MM.1S (cell line): ENCODE measurements around the gene NCAPD3.

Source experiments
- DNase-seq: peaks from one replicate; pipeline ENCODE4 v3.0.0-alpha.2; 2015
- H2AFZ ChIP-seq: fragments of 300-600 bp; sonication (generic); 2 replicates; pipeline ENCODE4 v1.6.0; 2016; ENCODE audit warnings: antibody characterized with exemption, low read length
- H3F3A ChIP-seq: fragments of 300-600 bp; sonication (generic); 2 replicates; pipeline ENCODE4 v1.6.1; 2016; ENCODE audit warnings: mild to moderate bottlenecking, antibody characterized with exemption, low read length, moderate library complexity, mixed read lengths; ENCODE audit not compliant: insufficient read depth
- H3K27ac ChIP-seq: fragments of 300-600 bp; sonication (generic); 2 replicates; pipeline ENCODE4 v1.5.1; 2016; ENCODE audit warnings: mild to moderate bottlenecking, low read length
- H3K27me3 ChIP-seq: fragments of 300-600 bp; sonication (generic); replicated peaks from 2 replicates; pipeline ENCODE4 v1.6.0; 2016; ENCODE audit warnings: low read length; ENCODE audit not compliant: insufficient read depth
- H3K36me3 ChIP-seq: fragments of 300-600 bp; sonication (generic); replicated peaks from 2 replicates; pipeline ENCODE4 v1.6.1; 2016; ENCODE audit warnings: mild to moderate bottlenecking, low read length, mixed read lengths; ENCODE audit not compliant: insufficient read depth
- H3K4me1 ChIP-seq: fragments of 300-600 bp; sonication (generic); 2 replicates; pipeline ENCODE4 v1.6.1; 2016; ENCODE audit warnings: low read length, mixed read lengths
- H3K4me2 ChIP-seq: fragments of 300-600 bp; sonication (generic); 2 replicates; pipeline ENCODE4 v1.6.0; 2016; ENCODE audit warnings: low read depth, low read length
- H3K4me3 ChIP-seq: fragments of 300-600 bp; sonication (generic); 2 replicates; pipeline ENCODE4 v1.5.1; 2016; ENCODE audit warnings: low read length, mixed read lengths
- H3K79me2 ChIP-seq: fragments of 300-600 bp; sonication (generic); 2 replicates; pipeline ENCODE4 v1.6.1; 2016; ENCODE audit warnings: mixed run types, low read length, mixed read lengths
- H3K9ac ChIP-seq: fragments of 300-600 bp; sonication (generic); 2 replicates; pipeline ENCODE4 v1.6.1; 2016; ENCODE audit warnings: low read length, mixed read lengths
- H3K9me2 ChIP-seq: fragments of 300-600 bp; sonication (generic); replicated peaks from 2 replicates; pipeline ENCODE4 v1.6.1; 2016; ENCODE audit warnings: mild to moderate bottlenecking, low read length, mixed read lengths; ENCODE audit not compliant: insufficient read depth
- H3K9me3 ChIP-seq: fragments of 300-600 bp; sonication (generic); replicated peaks from 2 replicates; pipeline ENCODE4 v1.6.1; 2016; ENCODE audit warnings: mild to moderate bottlenecking, low read length, mixed read lengths; ENCODE audit not compliant: insufficient read depth
- H4K20me1 ChIP-seq: fragments of 300-600 bp; sonication (generic); 2 replicates; pipeline ENCODE4 v1.6.1; 2016; ENCODE audit warnings: mild to moderate bottlenecking, low read length, moderate library complexity, mixed read lengths; ENCODE audit not compliant: insufficient read depth
- CTCF ChIP-seq: fragments of 300-600 bp; sonication (generic); IDR thresholded peaks from 2 replicates; pipeline ENCODE4 v1.5.1; 2016; ENCODE audit warnings: antibody characterized with exemption, low read length, mixed read lengths
- EZH2 ChIP-seq: fragments of 300-600 bp; sonication (generic); optimal IDR thresholded peaks from 2 replicates; pipeline ENCODE3; 2017; ENCODE audit warnings: low read depth, mild to moderate bottlenecking, antibody characterized with exemption, low read length, mixed read lengths
- EZH2phosphoT487 ChIP-seq: fragments of 300-600 bp; sonication (generic); IDR thresholded peaks from 2 replicates; pipeline ENCODE4 v1.6.1; 2018; ENCODE audit warnings: antibody characterized with exemption, low read length

Gene NCAPD3

GRCh38 chr11:134155456-134155855 lies 68.3 kb downstream of the NCAPD3 start:
- H4K20me1 ChIP-seq: no peaks in the 10 kb centered on the region
- H3K27ac ChIP-seq: no peak overlapping the region
- no peaks in the 10 kb centered on the region for H3K9me3 ChIP-seq
- no peaks in the 10 kb centered on the region for H3K27me3 ChIP-seq
- no peaks in the 10 kb centered on the region for H3K79me2 ChIP-seq
- no peaks in the 10 kb centered on the region for H3F3A ChIP-seq
- no peaks in the 10 kb centered on the region for H3K4me1 ChIP-seq
- no peak for DNase-seq
- no peak overlapping the region for H3K9ac ChIP-seq
- peaks cover 22% of the 10 kb centered on the region for H3K36me3 ChIP-seq
- no peak overlapping the region for H3K4me2 ChIP-seq
- H3K4me3 ChIP-seq: no peak overlapping the region
- TF ChIP-seq CTCF: no peak
- no peak for TF ChIP-seq EZH2phosphoT487
- no peak for TF ChIP-seq EZH2
- no peak overlapping the region for H2AFZ ChIP-seq
- no peaks in the 10 kb centered on the region for H3K9me2 ChIP-seq

GRCh38 chr11:134154441-134154840 lies 69.3 kb downstream of the NCAPD3 start:
- no peaks in the 10 kb centered on the region for H3F3A ChIP-seq
- no peak overlapping the region for H3K4me3 ChIP-seq
- H3K4me1 ChIP-seq: no peaks in the 10 kb centered on the region
- no peaks in the 10 kb centered on the region for H3K9me3 ChIP-seq
- H4K20me1 ChIP-seq: no peaks in the 10 kb centered on the region
- DNase-seq: no peak
- no peaks in the 10 kb centered on the region for H3K79me2 ChIP-seq
- no peak overlapping the region for H3K27ac ChIP-seq
- H3K27me3 ChIP-seq: no peaks in the 10 kb centered on the region
- no peak overlapping the region for H3K4me2 ChIP-seq
- no peaks in the 10 kb centered on the region for H3K9me2 ChIP-seq
- H3K36me3 ChIP-seq: peaks cover 21% of the 10 kb centered on the region
- no peak overlapping the region for H2AFZ ChIP-seq
- H3K9ac ChIP-seq: no peak overlapping the region
- TF ChIP-seq EZH2phosphoT487 (no peak), CTCF (no peak), EZH2 (no peak)

GRCh38 chr11:134153147-134153905 lies 70.4 kb downstream of the NCAPD3 start:
- H3K9me3 ChIP-seq: no peaks in the 10 kb centered on the region
- no peak overlapping the region for H3K4me3 ChIP-seq
- H2AFZ ChIP-seq: no peak overlapping the region
- H3F3A ChIP-seq: no peaks in the 10 kb centered on the region
- no peaks in the 10 kb centered on the region for H3K27me3 ChIP-seq
- no peak for TF ChIP-seq EZH2phosphoT487
- TF ChIP-seq EZH2: no peak
- no peak for TF ChIP-seq CTCF
- H3K4me1 ChIP-seq: no peaks in the 10 kb centered on the region
- no peak overlapping the region for H3K4me2 ChIP-seq
- no peak overlapping the region for H3K27ac ChIP-seq
- peaks cover 23% of the 10 kb centered on the region for H3K36me3 ChIP-seq
- H3K79me2 ChIP-seq: no peaks in the 10 kb centered on the region
- H4K20me1 ChIP-seq: no peaks in the 10 kb centered on the region
- H3K9me2 ChIP-seq: no peaks in the 10 kb centered on the region
- DNase-seq: no peak
- no peak overlapping the region for H3K9ac ChIP-seq
